Measurements from ENCODE around the gene CD2AP. TPM values are rescaled to one million over a fixed set of nuclear protein-coding genes. Genes with fewer than 3 reads are reported as not detected.

The CD2AP gene
- total and polyA plus RNA-seq, 9 of the 15 experiments (the other 6 are each of a cell fraction or from before 2014, with no cell fraction given): 9.4 to 69.7 (median 38.7) TPM

DNA sequence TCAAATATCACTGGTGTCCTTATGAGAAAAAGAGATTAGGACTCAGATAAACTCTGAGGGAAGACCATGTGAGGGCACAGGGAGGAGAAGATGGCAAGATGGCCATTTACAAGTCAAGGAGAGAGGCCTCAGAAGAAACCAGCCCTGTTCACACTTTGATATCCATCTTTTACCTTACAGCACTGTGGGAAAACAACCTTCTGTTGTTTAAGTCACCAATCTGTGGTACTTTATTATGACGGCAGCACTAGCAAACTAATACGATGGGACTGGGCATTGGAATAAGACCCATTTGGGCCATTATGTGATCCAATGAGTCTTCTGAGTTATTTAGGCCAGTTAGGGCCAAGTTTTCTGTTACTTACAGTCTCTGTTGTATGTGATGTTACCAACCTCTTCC lies 26.4 kb upstream of the CD2AP start (continued):
- TF ChIP-seq, protein P1, sequence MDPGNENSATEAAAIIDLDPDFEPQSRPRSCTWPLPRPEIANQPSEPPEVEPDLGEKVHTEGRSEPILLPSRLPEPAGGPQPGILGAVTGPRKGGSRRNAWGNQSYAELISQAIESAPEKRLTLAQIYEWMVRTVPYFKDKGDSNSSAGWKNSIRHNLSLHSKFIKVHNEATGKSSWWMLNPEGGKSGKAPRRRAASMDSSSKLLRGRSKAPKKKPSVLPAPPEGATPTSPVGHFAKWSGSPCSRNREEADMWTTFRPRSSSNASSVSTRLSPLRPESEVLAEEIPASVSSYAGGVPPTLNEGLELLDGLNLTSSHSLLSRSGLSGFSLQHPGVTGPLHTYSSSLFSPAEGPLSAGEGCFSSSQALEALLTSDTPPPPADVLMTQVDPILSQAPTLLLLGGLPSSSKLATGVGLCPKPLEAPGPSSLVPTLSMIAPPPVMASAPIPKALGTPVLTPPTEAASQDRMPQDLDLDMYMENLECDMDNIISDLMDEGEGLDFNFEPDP (CRISPR knock-in tag; IDR thresholded peaks at IDR 0.05): no peak
- TF ChIP-seq BRCA1 (IDR thresholded peaks at IDR 0.05) (no peak), BRCA1 (CRISPR knock-in tag; IDR thresholded peaks at IDR 0.05) (no peak), ZNF239 (CRISPR knock-in tag; IDR thresholded peaks at IDR 0.05) (no peak), GABPA (tag; conservative IDR thresholded peaks at IDR 0.05; ENCODE audit: low read depth) (no peak), CEBPB (tag; IDR thresholded peaks at IDR 0.05) (no peak), CTBP1 (IDR thresholded peaks at IDR 0.05; ENCODE audit: borderline replicate concordance) (no peak), ZNF431 (CRISPR knock-in tag; IDR thresholded peaks at IDR 0.05) (no peak), HNRNPL (IDR thresholded peaks at IDR 0.05; ENCODE audit: low read depth, low read length) (no peak), MED1 (CRISPR knock-in tag; IDR thresholded peaks at IDR 0.05; ENCODE audit: borderline replicate concordance) (no peak)

DNA sequence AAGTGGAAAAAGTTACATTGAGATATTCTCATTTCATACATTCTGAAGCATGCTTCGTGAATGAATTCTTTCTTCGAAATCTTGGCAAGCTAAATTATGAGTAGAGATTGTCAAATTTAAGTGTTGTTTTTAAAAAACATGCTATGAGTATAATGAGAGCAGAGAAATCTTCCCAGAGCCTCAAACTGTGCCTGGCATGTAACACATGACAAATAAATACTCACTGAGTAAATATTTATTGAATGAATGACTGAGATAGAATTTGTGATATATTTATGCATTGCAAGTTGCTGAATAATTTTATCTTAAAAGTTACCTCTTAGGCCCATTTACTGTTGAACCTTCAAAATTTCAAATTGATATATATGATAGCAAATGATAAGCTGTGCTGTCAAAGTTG lies 24.7 kb upstream of the CD2AP start:
- no TSS peak for BruUV-seq (replicated peaks)
- Histone ChIP-seq H4K20me1 (replicated peaks; ENCODE audit: control insufficient read depth, insufficient read depth, low read length) (no peaks in the 10 kb centered on the region), H2AFZ (ENCODE audit: low read depth, low read length) (no peak overlapping the region), H3K4me2 (ENCODE audit: insufficient read depth, low read length) (no peak overlapping the region), H3K9me3 (replicated peaks; ENCODE audit: control insufficient read depth, insufficient read depth, low read depth, low read length) (no peaks in the 10 kb centered on the region), H3K9ac (ENCODE audit: insufficient read depth in 1 of 2, low read depth in 2 of 2, low read length in 2 of 2) (no peak overlapping the region), H3K9me1 (ENCODE audit: control insufficient read depth, insufficient read depth, low read length) (no peaks in the 10 kb centered on the region), H3K27me3 (ENCODE audit: control insufficient read depth in 2 of 2, insufficient read depth in 2 of 2, low read length in 2 of 2) (no peaks in the 10 kb centered on the region), H3K36me3 (ENCODE audit: control insufficient read depth, insufficient read depth, low read length) (no peaks in the 10 kb centered on the region), H3K27ac (ENCODE audit: extremely low read depth, low read depth, low read length) (no peak overlapping the region), H3K4me3 (no peak overlapping the region), H3K79me2 (ENCODE audit: control insufficient read depth, insufficient read depth, low read length) (no peaks in the 10 kb centered on the region), H3K4me1 (replicated peaks in 1 of 2; ENCODE audit: control insufficient read depth in 2 of 2, insufficient read depth in 2 of 2, low read length in 2 of 2) (no peaks in the 10 kb centered on the region)
- no peak for ATAC-seq
- in situ Hi-C loops (cut with MboI) (no loop called here), intact Hi-C loops (cut with micrococcal nuclease) (no loop called here)
- no peak for FAIRE-seq
- 61% methylated on average over 2 of the region's 2 CpGs for WGBS (ENCODE audit: insufficient coverage, low coverage, missing lambda C conversion rate)
- POLR2A ChIA-PET: interaction anchor here (0.9 to 2.4 kb wide), 3 partner anchors 15 to 26 kb away, joined by 3 to 6 read pairs (median 3); partner anchors contain the start of gene CD2AP
- CTCF ChIA-PET (ENCODE audit: low intra/inter-chr PET ratio): no interaction called here
- no peak for DNase-seq (ENCODE audit: extremely low read depth in 1 of 4, low spot score in 3 of 4)
- TF ChIP-seq ZNF212 (CRISPR knock-in tag; IDR thresholded peaks at IDR 0.05) (no peak), ZNF175 (CRISPR knock-in tag; IDR thresholded peaks at IDR 0.05; ENCODE audit: low read depth) (no peak), ZC3H11A (IDR thresholded peaks at IDR 0.05; ENCODE audit: low read depth, low read length) (no peak)
- TF ChIP-seq, protein P2, sequence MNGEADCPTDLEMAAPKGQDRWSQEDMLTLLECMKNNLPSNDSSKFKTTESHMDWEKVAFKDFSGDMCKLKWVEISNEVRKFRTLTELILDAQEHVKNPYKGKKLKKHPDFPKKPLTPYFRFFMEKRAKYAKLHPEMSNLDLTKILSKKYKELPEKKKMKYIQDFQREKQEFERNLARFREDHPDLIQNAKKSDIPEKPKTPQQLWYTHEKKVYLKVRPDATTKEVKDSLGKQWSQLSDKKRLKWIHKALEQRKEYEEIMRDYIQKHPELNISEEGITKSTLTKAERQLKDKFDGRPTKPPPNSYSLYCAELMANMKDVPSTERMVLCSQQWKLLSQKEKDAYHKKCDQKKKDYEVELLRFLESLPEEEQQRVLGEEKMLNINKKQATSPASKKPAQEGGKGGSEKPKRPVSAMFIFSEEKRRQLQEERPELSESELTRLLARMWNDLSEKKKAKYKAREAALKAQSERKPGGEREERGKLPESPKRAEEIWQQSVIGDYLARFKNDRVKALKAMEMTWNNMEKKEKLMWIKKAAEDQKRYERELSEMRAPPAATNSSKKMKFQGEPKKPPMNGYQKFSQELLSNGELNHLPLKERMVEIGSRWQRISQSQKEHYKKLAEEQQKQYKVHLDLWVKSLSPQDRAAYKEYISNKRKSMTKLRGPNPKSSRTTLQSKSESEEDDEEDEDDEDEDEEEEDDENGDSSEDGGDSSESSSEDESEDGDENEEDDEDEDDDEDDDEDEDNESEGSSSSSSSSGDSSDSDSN (IDR thresholded peaks at IDR 0.05; ENCODE audit: borderline replicate concordance in 1 of 2, low read depth in 2 of 2, low read length in 2 of 2): no peak
- TF ChIP-seq, protein P3, sequence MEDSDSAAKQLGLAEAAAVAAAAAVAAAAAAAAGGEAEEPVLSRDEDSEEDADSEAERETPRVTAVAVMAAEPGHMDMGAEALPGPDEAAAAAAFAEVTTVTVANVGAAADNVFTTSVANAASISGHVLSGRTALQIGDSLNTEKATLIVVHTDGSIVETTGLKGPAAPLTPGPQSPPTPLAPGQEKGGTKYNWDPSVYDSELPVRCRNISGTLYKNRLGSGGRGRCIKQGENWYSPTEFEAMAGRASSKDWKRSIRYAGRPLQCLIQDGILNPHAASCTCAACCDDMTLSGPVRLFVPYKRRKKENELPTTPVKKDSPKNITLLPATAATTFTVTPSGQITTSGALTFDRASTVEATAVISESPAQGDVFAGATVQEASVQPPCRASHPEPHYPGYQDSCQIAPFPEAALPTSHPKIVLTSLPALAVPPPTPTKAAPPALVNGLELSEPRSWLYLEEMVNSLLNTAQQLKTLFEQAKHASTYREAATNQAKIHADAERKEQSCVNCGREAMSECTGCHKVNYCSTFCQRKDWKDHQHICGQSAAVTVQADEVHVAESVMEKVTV (CRISPR knock-in tag; IDR thresholded peaks at IDR 0.05): no peak
- TF ChIP-seq, protein P4, sequence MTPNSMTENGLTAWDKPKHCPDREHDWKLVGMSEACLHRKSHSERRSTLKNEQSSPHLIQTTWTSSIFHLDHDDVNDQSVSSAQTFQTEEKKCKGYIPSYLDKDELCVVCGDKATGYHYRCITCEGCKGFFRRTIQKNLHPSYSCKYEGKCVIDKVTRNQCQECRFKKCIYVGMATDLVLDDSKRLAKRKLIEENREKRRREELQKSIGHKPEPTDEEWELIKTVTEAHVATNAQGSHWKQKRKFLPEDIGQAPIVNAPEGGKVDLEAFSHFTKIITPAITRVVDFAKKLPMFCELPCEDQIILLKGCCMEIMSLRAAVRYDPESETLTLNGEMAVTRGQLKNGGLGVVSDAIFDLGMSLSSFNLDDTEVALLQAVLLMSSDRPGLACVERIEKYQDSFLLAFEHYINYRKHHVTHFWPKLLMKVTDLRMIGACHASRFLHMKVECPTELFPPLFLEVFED (CRISPR knock-in tag; conservative IDR thresholded peaks at IDR 0.05): no peak
